Pulmonary artery endothelial cell (primary cell): ENCODE results near the gene CELA3B. TPM values are rescaled to one million over a fixed set of nuclear protein-coding genes. Genes with fewer than 3 reads are reported as not detected.

Experiments used
- total RNA-seq: library from RNA; depleted of rRNA; stranded (reverse); fragments of >200 nt; gene quantifications from 2 replicates; pipeline ENCODE4 v1.2.3, GENCODE V29; 2014

CELA3B gene
- total RNA-seq, 1 donor from 2014 or later = 0.26 TPM

Other genes with a start within 250 kb of the CELA3B start
- gene USP48, start 193.9 kb upstream of the CELA3B start, total RNA-seq = 70.4 and 89.7 TPM in 2 replicates
- not detected in 2 replicates for gene LDLRAD2, start 164.8 kb upstream of the CELA3B start, total RNA-seq
- gene HSPG2, start 39.7 kb upstream of the CELA3B start, total RNA-seq = 841 and 1,405 TPM in 2 replicates
- gene CELA3A, start 24.6 kb downstream of the CELA3B start, total RNA-seq = not detected in 2 replicates
- gene CDC42, start 75.7 kb downstream of the CELA3B start, total RNA-seq = 947 and 965 TPM in 2 replicates
- gene WNT4, start 166.1 kb downstream of the CELA3B start, total RNA-seq = 0.04 and 0.13 TPM in 2 replicates